CD4-positive, alpha-beta T cell (primary cell): ENCODE results near the gene GRIN2A. TPM values are rescaled to one million over a fixed set of nuclear protein-coding genes. Genes with fewer than 3 reads are reported as not detected.

Experiments used
- ATAC-seq: fragments of 200-7000 bp; cut with Tn5 transposase; one replicate; pipeline ENCODE4 v1.10.0; 2022; ENCODE audit warnings: mild to moderate bottlenecking; ENCODE audit not compliant: poor library complexity
- CTCF ChIA-PET: fragments of 350-600 bp; sonication (Branson Sonifier 250); formaldehyde crosslinking; loops from one replicate; lab custom pipeline; 2021; ENCODE audit warnings: antibody characterized with exemption, inconsistent platforms; lab: Charles Lee
- POLR2A ChIA-PET: fragments of 350-600 bp; sonication (Branson Sonifier 250); formaldehyde crosslinking; loops from one replicate; lab custom pipeline; 2021; ENCODE audit warnings: antibody characterized with exemption, inconsistent platforms; lab: Charles Lee
- DNase-seq, 14 experiments: peaks; one replicate each; pipeline ENCODE4 v3.0.0-alpha.2; 2013 to 2020; ENCODE audit warnings: mixed read lengths in 2 of 14
- H3K27ac ChIP-seq, 2 donors: one replicate each; pipeline versions ENCODE4 v1.5.1 to v1.7.0; 2013; ENCODE audit warnings: low read length in 2 of 2, low read depth in 1 of 2, mild to moderate bottlenecking in 1 of 2
- H3K27me3 ChIP-seq, 2 experiments: 1 replicate in 1 of 2; 2 replicates in 1 of 2; pipeline versions ENCODE4 v1.6.1 to v1.7.0; 2013; ENCODE audit warnings: low read length in 2 of 2, control low read depth in 1 of 2, mild to moderate bottlenecking in 1 of 2, moderate library complexity in 1 of 2; ENCODE audit not compliant: insufficient read depth in 2 of 2, control insufficient read depth in 1 of 2
- H3K36me3 ChIP-seq: one replicate; pipeline ENCODE4 v1.6.1; 2013; ENCODE audit warnings: low read length, control low read depth; ENCODE audit not compliant: insufficient read depth
- H3K4me1 ChIP-seq: one replicate; pipeline ENCODE4 v1.6.1; 2013; ENCODE audit warnings: low read length, control low read depth; ENCODE audit not compliant: insufficient read depth
- H3K4me3 ChIP-seq: one replicate; pipeline ENCODE4 v1.5.1; 2013; ENCODE audit warnings: mild to moderate bottlenecking, low read length, moderate library complexity
- H3K9me3 ChIP-seq, 2 experiments: 1 replicate in 1 of 2; 2 replicates in 1 of 2; pipeline versions ENCODE4 v1.6.1 to v1.7.0; 2013; ENCODE audit warnings: low read length in 2 of 2, mild to moderate bottlenecking in 2 of 2, control low read depth in 1 of 2, moderate library complexity in 1 of 2; ENCODE audit not compliant: control insufficient read depth in 1 of 2, insufficient read depth in 1 of 2
- H3K27ac Mint-ChIP-seq: one replicate; pipeline ENCODE4 v1.8.0; 2020; ENCODE audit warnings: mixed read lengths
- H3K27me3 Mint-ChIP-seq: one replicate; pipeline ENCODE4 v1.8.0; 2021; ENCODE audit warnings: mixed read lengths
- H3K36me3 Mint-ChIP-seq: one replicate; pipeline ENCODE4 v1.8.0; 2021; ENCODE audit warnings: low read depth, mixed read lengths
- H3K4me1 Mint-ChIP-seq: one replicate; pipeline ENCODE4 v1.8.0; 2021; ENCODE audit warnings: low read depth, mixed read lengths
- H3K4me3 Mint-ChIP-seq: one replicate; pipeline ENCODE4 v1.8.0; 2020; ENCODE audit warnings: mild to moderate bottlenecking, mixed read lengths
- H3K9me3 Mint-ChIP-seq: one replicate; pipeline ENCODE4 v1.8.0; 2020; ENCODE audit warnings: mixed read lengths
- CTCF ChIP-seq: fragments of 200-600 bp; IDR thresholded peaks from one replicate; pipeline ENCODE4 v1.8.0; 2022; ENCODE audit warnings: antibody characterized with exemption, mild to moderate bottlenecking
- intact Hi-C, 2 experiments: fragments of 100-400 bp; cut with DNase I in 1 of 2; cut with micrococcal nuclease in 1 of 2; formaldehyde crosslinking; loops; one replicate each; pipeline versions ENCODE4 v1.15.1 to v1.9.0; 2023 to 2025; cut with DNase I, micrococcal nuclease
- total RNA-seq, 174 experiments: library from RNA in 2 of 174; stranded (reverse) in 2 of 174; gene quantifications; one replicate each; pipeline ENCODE4 v1.2.3 and lab custom pipeline; 2021 to 2026

Gene GRIN2A
- total RNA-seq, 2 experiments from 2014 or later: not detected

- POLR2A ChIA-PET: no interaction called here
- Mint-ChIP-seq H3K27ac (no peak overlapping the region), H3K27me3 (no peaks in the 10 kb centered on the region), H3K4me3 (no peak overlapping the region), H3K36me3 (no peaks in the 10 kb centered on the region), H3K9me3 (no peaks in the 10 kb centered on the region), H3K4me1 (no peaks in the 10 kb centered on the region)
- DNase-seq (no peak), ATAC-seq (no peak)
- Histone ChIP-seq H3K4me1 (no peaks in the 10 kb centered on the region), H3K36me3 (no peaks in the 10 kb centered on the region), H3K9me3 (no peaks in the 10 kb centered on the region), H3K27ac (no peak overlapping the region), H3K4me3 (no peak overlapping the region), H3K27me3 (no peaks in the 10 kb centered on the region)
- CTCF ChIA-PET: no interaction called here
- intact Hi-C loops: no loop called here
- no peak for TF ChIP-seq CTCF
These were observed 401.4 kb downstream of the GRIN2A start for GRCh38 chr16:9780831-9781230.

DNA sequence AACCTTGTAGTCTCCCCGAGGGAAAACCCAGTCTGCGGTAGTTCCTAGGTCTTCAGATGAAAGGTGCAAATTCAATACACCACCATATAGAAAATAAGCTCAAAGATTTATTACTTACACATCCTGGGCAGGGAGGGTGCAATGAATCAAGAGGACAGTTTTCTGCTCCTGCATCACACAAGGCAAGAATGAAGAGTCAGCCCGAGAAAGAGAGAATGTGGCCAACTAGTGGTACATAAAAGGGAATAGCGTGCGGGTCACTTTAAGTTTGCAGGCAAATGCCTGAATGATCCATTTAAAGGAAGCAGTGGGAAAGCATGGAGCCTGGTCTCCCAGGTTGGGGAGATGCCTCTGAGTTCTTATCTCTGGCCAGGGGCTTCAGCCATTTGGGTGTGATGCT, 403.4 kb downstream of the GRIN2A start:
- Histone ChIP-seq H3K36me3 (no peaks in the 10 kb centered on the region), H3K27me3 (no peaks in the 10 kb centered on the region), H3K27ac (no peak overlapping the region), H3K9me3 (peaks cover 0 to 3% of the 10 kb centered on the region in 2 experiments), H3K4me3 (no peak overlapping the region), H3K4me1 (no peaks in the 10 kb centered on the region)
- TF ChIP-seq CTCF: no peak
- CTCF ChIA-PET: no interaction called here
- ATAC-seq: no peak
- H3K36me3 Mint-ChIP-seq: no peaks in the 10 kb centered on the region
- no peak for DNase-seq
- no peaks in the 10 kb centered on the region for H3K27me3 Mint-ChIP-seq
- no peaks in the 10 kb centered on the region for H3K4me1 Mint-ChIP-seq
- no peaks in the 10 kb centered on the region for H3K9me3 Mint-ChIP-seq
- no peak overlapping the region for H3K4me3 Mint-ChIP-seq
- intact Hi-C loops: no loop called here
- H3K27ac Mint-ChIP-seq: no peak overlapping the region
- POLR2A ChIA-PET: no interaction called here

DNA sequence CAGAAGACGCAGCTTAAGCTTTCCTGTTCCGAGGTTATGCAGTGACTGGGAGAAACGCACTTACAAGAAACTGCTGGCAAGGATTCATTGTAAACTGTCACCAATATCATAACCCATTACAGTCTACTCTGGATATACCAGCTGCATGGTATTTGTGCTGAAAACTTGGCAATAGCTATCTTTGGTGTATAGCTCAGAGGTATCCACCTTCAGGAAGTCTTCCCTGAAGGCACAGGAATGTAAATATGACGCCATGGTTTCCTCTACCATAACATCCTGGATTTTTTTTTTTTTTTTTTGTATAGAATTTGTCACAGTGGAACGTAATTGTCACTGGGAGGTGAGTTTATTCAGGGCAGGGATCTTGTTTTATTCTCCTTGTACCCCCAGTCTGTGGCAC, 406.2 kb downstream of the GRIN2A start:
- CTCF ChIA-PET: no interaction called here
- Histone ChIP-seq H3K4me3 (no peak overlapping the region), H3K27ac (no peak overlapping the region)

More for the DNA sequence above, 406.2 kb downstream of the GRIN2A start:
- no peak for ATAC-seq
- Mint-ChIP-seq H3K27ac (no peak overlapping the region), H3K4me3 (no peak overlapping the region), H3K9me3 (no peaks in the 10 kb centered on the region), H3K27me3 (no peaks in the 10 kb centered on the region), H3K36me3 (no peaks in the 10 kb centered on the region), H3K4me1 (no peaks in the 10 kb centered on the region)
- intact Hi-C loops: no loop called here
- DNase-seq: no peak
- no peak for TF ChIP-seq CTCF
- H3K36me3 ChIP-seq: no peaks in the 10 kb centered on the region
- no peaks in the 10 kb centered on the region for H3K4me1 ChIP-seq
- H3K9me3 ChIP-seq: peaks cover 0 to 3% of the 10 kb centered on the region in 2 experiments
- H3K27me3 ChIP-seq: no peaks in the 10 kb centered on the region
- POLR2A ChIA-PET: no interaction called here
